T-helper 9 cell (primary cell): ENCODE results near the gene CD53.
"Not testable (repeated sequence)": the region's sequence is repeated elsewhere in the genome, so short reads cannot be mapped to it uniquely, and the experiment has no call there.

Experiments used
- DNase-seq: peaks from one replicate; pipeline ENCODE4 v3.0.0-alpha.2; 2020

CD53 gene

GRCh38 chr1:110916669-110917306 lies 43.8 kb downstream of the CD53 start:
- no peak for DNase-seq

- DNase-seq, result no peak
Measured at GRCh38 chr1:110918016-110918415, 45.1 kb downstream of the CD53 start.

GRCh38 chr1:110921953-110922352 lies 49.0 kb downstream of the CD53 start:
- DNase-seq, result no peak

GRCh38 chr1:110927484-110928075 lies 54.6 kb downstream of the CD53 start:
- DNase-seq, result no peak

GRCh38 chr1:110928191-110928590 lies 55.2 kb downstream of the CD53 start:
- no peak for DNase-seq

- DNase-seq, result no peak
Measured at GRCh38 chr1:110928904-110929303, 56.0 kb downstream of the CD53 start.

- not testable (repeated sequence) for DNase-seq
Measured at GRCh38 chr1:110931097-110931496, 58.1 kb downstream of the CD53 start.

- no peak for DNase-seq
Measured at GRCh38 chr1:110936567-110936966, 63.6 kb downstream of the CD53 start.

GRCh38 chr1:110944806-110945205 lies 71.9 kb downstream of the CD53 start:
- no peak for DNase-seq

GRCh38 chr1:110945626-110946025 lies 72.7 kb downstream of the CD53 start:
- no peak for DNase-seq

GRCh38 chr1:110948038-110948810 lies 75.3 kb downstream of the CD53 start:
- DNase-seq, result no peak
